Heart left ventricle (tissue), 16 donors: ENCODE results near the gene CDK3. TPM values are rescaled to one million over a fixed set of nuclear protein-coding genes. Genes with fewer than 3 reads are reported as not detected.
A peak's percentile ranks its signal among the peaks of the same experiment; 100 is the strongest.

Experiments
- ATAC-seq, 4 donors: fragments of 200-7000 bp; cut with Tn5 transposase; one replicate each; pipeline ENCODE4 v1.9.1; 2020 to 2022; ENCODE audit warnings: moderate library complexity in 4 of 4, mild to moderate bottlenecking in 3 of 4, moderate number of reproducible peaks in 1 of 4
- DNase-seq, 5 donors: peaks; one replicate each; pipeline ENCODE4 v3.0.0-alpha.2; 2020
- H3K27ac ChIP-seq, 12 donors: fragments of 200-600 bp; sonication (generic) in 4 of 12; one replicate each; pipeline versions ENCODE4 v1.5.0 to v1.8.0; 2016 to 2022; ENCODE audit warnings: mild to moderate bottlenecking in 2 of 12
- H3K27me3 ChIP-seq, 9 donors: fragments of 200-600 bp; sonication (generic) in 2 of 9; one replicate each; pipeline versions ENCODE4 v1.5.1 to v1.8.0; 2016 to 2022; ENCODE audit warnings: mild to moderate bottlenecking in 3 of 9
- H3K36me3 ChIP-seq, 9 donors: fragments of 200-600 bp; sonication (generic) in 2 of 9; one replicate each; pipeline versions ENCODE4 v1.5.0 to v1.8.0; 2018 to 2022; ENCODE audit warnings: mild to moderate bottlenecking in 2 of 9
- H3K4me1 ChIP-seq, 12 donors: fragments of 200-600 bp; sonication (generic) in 4 of 12; one replicate each; pipeline versions ENCODE4 v1.5.0 to v1.8.0; 2016 to 2022; ENCODE audit warnings: mild to moderate bottlenecking in 3 of 12
- H3K4me3 ChIP-seq, 12 donors: fragments of 200-600 bp; sonication (generic) in 4 of 12; one replicate each; pipeline versions ENCODE4 v1.5.0 to v1.8.0; 2017 to 2022; ENCODE audit warnings: mild to moderate bottlenecking in 9 of 12, moderate library complexity in 4 of 12
- H3K9me3 ChIP-seq, 12 donors: fragments of 200-600 bp; sonication (generic) in 4 of 12; one replicate each; pipeline versions ENCODE4 v1.5.0 to v1.8.0; 2016 to 2022; ENCODE audit warnings: mild to moderate bottlenecking in 1 of 12
- POLR2A ChIP-seq, 2 donors: fragments of 450-650 bp; IDR thresholded peaks; one replicate each; pipeline ENCODE4 v1.6.1; 2017; ENCODE audit warnings: antibody characterized with exemption in 2 of 2, mild to moderate bottlenecking in 2 of 2, moderate library complexity in 2 of 2
- WGBS, 4 donors: extraction: QIAGEN DNeasy Blood & Tissue Kit in 2 of 4; methylation state at CpG; one replicate each; pipeline versions ENCODE4 v1.1.5 to v1.1.7; 2013 to 2018; 5-methylcytosine and 5-hydroxymethylcytosine counted together
- intact Hi-C, 10 donors: fragments of 100-400 bp; cut with DNase I; formaldehyde crosslinking; loops; one replicate each; pipeline versions ENCODE4 v1.11.1 to v1.14.2; 2022
- polyA plus RNA-seq, 2 donors: library from polyadenylated mRNA; stranded (reverse); fragments of 200-250 nt; gene quantifications; one replicate each; pipeline ENCODE4 v1.2.3, GENCODE V29; 2013
- total RNA-seq, 9 donors: library from RNA; depleted of rRNA in 2 of 9; stranded (reverse); fragments of >200 nt in 2 of 9; fragmentation: NEBNext Ultra II Directional in 3 of 9; extraction: Animal tissue kit (Norgen Biotek cat#: 25700) in 3 of 9; gene quantifications; one replicate each; pipeline versions ENCODE4 v1.1.0 to v1.2.4, GENCODE V29; 2016 to 2023
- TF ChIP-seq, protein P1 (sequence below), 12 donors: fragments of 200-600 bp; sonication (generic) in 4 of 12; IDR thresholded peaks; one replicate each; pipeline versions ENCODE4 v1.5.0 to v1.8.0; 2018 to 2022; ENCODE audit warnings: antibody characterized with exemption in 12 of 12, mild to moderate bottlenecking in 5 of 12
- donor health status: ischemic (EF 13 %, LVEDD 7.1; RV severe dilation, severe dysfunction).
- donor health status: healthy with polysubstance abuse.
- donor health status: DM: no; HTN: yes; CAD: no.
- donor health status: DM: no; HTN: no; CAD: no.
- donor health status: ischemic (EF 25% LVEDD 6.9; RV normal size, moderate dysfunction).
- donor health status: ischemic (EF 25% LVEDD 5.7; RV mildly dilated, moderate dysfunction).
- donor health status: healthy.
- donor health status: DM: yes; HTN: yes; CAD: no.
- donor health status: ischemic (EF 35%, LVEDD 5.7; RV mildly dilated, moderate dysfunction).
- donor health status: nonischemic (EF 11% LVEDD 7.7; RV severe dilation, severe dysfunction).
- donor health status: DM: yes; HTN: yes; CAD: no.
- donor health status: PGD.
- donor health status: ischemic (EF 29% LVEDD 5.4; RV normal size, mild dysfunction).
- donor health status: nonischemic (EF 23%, LVEDD 6.1; RV moderate dilation, normal function).

Gene CDK3
- total and polyA plus RNA-seq, 11 donors = 0.46 to 3.6 (median 1.6) TPM; not detected in 2

DNA sequence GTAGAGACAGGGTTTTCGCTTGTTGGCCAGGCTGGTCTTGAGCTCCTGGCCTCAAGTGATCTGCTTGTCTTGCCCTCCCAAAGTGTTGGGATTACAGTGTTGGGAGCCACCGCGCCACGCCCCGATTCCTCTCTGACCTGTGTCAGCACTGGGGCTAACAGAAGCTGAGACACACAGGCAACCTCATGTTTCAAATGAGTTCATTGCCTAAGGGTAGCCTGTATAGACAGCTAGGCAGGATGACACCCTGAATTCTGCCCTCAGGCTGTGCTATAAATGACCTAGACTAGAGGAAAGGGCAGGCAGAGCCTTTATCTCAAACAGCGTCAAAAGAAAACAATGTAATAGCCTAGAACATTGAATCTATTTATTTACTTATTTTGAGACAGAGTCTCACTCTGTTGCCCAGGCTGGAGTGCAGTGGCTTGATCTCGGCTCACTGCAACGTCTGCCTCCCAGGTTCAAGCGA, 2.3 kb upstream of the CDK3 start:
- Histone ChIP-seq H3K4me3 (no peak overlapping the region), H3K27ac (no peak overlapping the region), H3K27me3 (no peaks in the 10 kb centered on the region), H3K9me3 (no peaks in the 10 kb centered on the region), H3K36me3 (peaks cover 0 to 36% (median 7%) of the 10 kb centered on the region in 9 donors), H3K4me1 (peaks cover 0 to 21% (median 2%) of the 10 kb centered on the region in 12 donors)
- intact Hi-C loops = no loop called here
- 92 to 95% (median 95%) methylated on average over 9 of the region's 9 CpGs for WGBS, 4 donors
- TF ChIP-seq, protein P1, sequence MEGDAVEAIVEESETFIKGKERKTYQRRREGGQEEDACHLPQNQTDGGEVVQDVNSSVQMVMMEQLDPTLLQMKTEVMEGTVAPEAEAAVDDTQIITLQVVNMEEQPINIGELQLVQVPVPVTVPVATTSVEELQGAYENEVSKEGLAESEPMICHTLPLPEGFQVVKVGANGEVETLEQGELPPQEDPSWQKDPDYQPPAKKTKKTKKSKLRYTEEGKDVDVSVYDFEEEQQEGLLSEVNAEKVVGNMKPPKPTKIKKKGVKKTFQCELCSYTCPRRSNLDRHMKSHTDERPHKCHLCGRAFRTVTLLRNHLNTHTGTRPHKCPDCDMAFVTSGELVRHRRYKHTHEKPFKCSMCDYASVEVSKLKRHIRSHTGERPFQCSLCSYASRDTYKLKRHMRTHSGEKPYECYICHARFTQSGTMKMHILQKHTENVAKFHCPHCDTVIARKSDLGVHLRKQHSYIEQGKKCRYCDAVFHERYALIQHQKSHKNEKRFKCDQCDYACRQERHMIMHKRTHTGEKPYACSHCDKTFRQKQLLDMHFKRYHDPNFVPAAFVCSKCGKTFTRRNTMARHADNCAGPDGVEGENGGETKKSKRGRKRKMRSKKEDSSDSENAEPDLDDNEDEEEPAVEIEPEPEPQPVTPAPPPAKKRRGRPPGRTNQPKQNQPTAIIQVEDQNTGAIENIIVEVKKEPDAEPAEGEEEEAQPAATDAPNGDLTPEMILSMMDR (IDR thresholded peaks at IDR 0.05) = no peak
- TF ChIP-seq POLR2A (IDR thresholded peaks at IDR 0.05) = no peak
- peak in 2 of 5 donors; percentile 3 to 16 for DNase-seq
- no peak for ATAC-seq

DNA sequence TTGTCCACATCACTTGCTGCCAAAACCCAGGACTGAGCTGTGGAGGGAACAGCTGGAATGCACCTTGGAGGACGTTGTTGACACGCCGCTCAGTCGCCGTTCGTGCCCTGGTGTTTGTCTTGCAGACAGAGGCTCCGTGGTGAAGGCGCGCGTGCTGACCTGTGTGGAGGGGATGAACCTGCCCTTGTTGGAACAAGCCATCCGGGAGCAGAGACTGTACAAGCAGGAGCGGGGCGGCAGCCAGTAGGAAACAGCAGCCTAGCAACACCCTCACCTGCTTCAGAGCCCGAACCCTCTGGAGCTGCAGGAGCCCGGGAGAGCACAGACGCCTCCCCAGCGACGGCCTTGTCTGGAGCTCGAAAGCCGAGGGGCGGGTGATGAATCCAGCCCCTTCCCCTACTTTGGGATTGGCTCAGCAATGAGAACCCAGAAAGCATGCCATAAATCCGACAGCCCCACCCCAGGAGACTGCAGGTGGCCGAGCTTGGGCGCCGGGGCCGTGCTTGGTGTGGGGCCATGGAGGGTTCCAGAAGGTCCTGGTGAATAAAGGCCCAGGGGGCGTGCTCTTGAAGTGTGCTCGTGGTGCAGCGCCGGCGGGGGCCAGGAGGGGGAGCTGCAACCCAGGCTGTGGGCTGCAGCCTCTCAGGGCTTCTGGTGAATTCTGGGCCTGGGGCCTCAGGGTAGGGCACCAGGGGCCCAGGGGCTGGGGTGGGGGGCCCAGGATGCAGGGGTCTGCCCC, 470 bp upstream of the CDK3 start:
- 75 to 81% (median 78%) methylated on average over 26 to 31 of the region's 31 CpGs for WGBS, 4 donors
- peaks cover 0 to 21% (median 2%) of the 10 kb centered on the region in 12 donors for H3K4me1 ChIP-seq
- no peaks in the 10 kb centered on the region for H3K9me3 ChIP-seq
- no peak for TF ChIP-seq POLR2A (IDR thresholded peaks at IDR 0.05)
- TF ChIP-seq, protein P1 (IDR thresholded peaks at IDR 0.05) = peak; percentile 34 to 67 (median 51)
- intact Hi-C loops = no loop called here
- no peaks in the 10 kb centered on the region for H3K27me3 ChIP-seq
- ATAC-seq = peak in 2 of 4 donors; percentile 31 to 45
- DNase-seq = peak in 2 of 5 donors; percentile 30 to 71
- H3K36me3 ChIP-seq = peaks cover 0 to 27% (median 0%) of the 10 kb centered on the region in 9 donors
- H3K4me3 ChIP-seq = no peak overlapping the region
- H3K27ac ChIP-seq = no peak overlapping the region

DNA sequence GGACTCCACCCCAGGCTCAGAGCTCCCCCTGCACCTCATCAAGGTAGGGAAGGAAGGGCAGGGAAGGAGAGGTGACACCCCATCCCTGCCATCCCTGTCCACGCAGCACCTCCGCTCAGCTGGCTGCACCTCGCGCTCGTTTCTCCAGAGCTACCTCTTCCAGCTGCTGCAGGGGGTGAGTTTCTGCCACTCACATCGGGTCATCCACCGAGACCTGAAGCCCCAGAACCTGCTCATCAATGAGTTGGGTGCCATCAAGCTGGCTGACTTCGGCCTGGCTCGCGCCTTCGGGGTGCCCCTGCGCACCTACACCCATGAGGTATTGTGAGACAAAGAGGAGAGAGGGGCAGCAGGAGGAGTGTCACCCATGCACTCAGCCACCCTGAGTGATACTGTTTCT, 1.4 kb downstream of the CDK3 start:
- Histone ChIP-seq H3K4me3 (no peak overlapping the region), H3K9me3 (no peaks in the 10 kb centered on the region), H3K27me3 (no peaks in the 10 kb centered on the region), H3K27ac (no peak overlapping the region), H3K4me1 (peaks cover 0 to 15% (median 3%) of the 10 kb centered on the region in 12 donors), H3K36me3 (peaks cover 0 to 20% (median 0%) of the 10 kb centered on the region in 9 donors)
- no peak for DNase-seq
- no peak for ATAC-seq
- no peak for TF ChIP-seq POLR2A (IDR thresholded peaks at IDR 0.05)
- TF ChIP-seq, protein P1 (IDR thresholded peaks at IDR 0.05) = no peak
- 94 to 97% (median 96%) methylated on average over 9 to 12 of the region's 12 CpGs for WGBS, 4 donors
- intact Hi-C loops = loop anchor here in 1 of 10 donors (2.0 kb wide), 1 partner anchor 93 kb away; no protein-coding TSS in a partner anchor

DNA sequence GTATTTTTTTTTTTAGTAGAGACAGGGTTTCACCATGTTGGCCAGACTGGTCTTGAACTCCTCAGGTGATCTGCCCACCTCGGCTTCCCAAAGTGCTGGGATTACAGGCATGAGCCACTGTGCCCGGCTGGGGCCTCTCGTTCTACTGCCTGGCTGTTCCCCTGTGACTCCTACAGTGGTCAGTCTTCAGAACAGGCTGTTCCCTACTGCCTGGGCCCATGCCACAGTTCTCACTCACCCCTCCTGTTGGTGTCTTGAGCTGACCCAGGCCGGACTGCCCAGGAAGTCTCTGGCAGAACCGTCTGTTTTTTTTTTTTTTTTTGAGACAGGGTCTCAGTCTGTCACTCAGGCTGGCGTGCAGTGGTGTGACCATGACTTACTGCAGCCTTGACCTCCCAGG, 3.3 kb downstream of the CDK3 start:
- TF ChIP-seq, protein P1 (IDR thresholded peaks at IDR 0.05) = no peak
- no peak for TF ChIP-seq POLR2A (IDR thresholded peaks at IDR 0.05)
- peaks cover 0 to 7% (median 0%) of the 10 kb centered on the region in 12 donors for H3K4me1 ChIP-seq
- DNase-seq (no peak), ATAC-seq (no peak)
- no peaks in the 10 kb centered on the region for H3K27me3 ChIP-seq
- 72 to 85% (median 79%) methylated on average over 6 of the region's 6 CpGs for WGBS, 4 donors
- H3K4me3 ChIP-seq = no peak overlapping the region
- no peak overlapping the region for H3K27ac ChIP-seq
- no peaks in the 10 kb centered on the region for H3K9me3 ChIP-seq
- intact Hi-C loops = loop anchor here in 5 of 10 donors (2.0 kb wide), 3 partner anchors 95 to 99 kb away; partner anchors contain the start of gene MRPL38 (in 2 of the 5)
- H3K36me3 ChIP-seq = peaks cover 0 to 20% (median 0%) of the 10 kb centered on the region in 9 donors
